Stimulated activated CD4-positive, alpha-beta T cell treated with anti-CD3 and anti-CD28 coated beads, Interleukin-1b, Interleukin-23, amount 100 ng/mL, for 1 hour (primary cell): ENCODE results near the gene ZNF213.
"Not testable (repeated sequence)": the region's sequence is repeated elsewhere in the genome, so short reads cannot be mapped to it uniquely, and the experiment has no call there.

ENCODE experiments used
- DNase-seq, 2 donors: peaks; one replicate each; pipeline ENCODE4 v3.0.0-alpha.2; 2020; ENCODE audit warnings: low read depth in 2 of 2

The ZNF213 gene

DNA sequence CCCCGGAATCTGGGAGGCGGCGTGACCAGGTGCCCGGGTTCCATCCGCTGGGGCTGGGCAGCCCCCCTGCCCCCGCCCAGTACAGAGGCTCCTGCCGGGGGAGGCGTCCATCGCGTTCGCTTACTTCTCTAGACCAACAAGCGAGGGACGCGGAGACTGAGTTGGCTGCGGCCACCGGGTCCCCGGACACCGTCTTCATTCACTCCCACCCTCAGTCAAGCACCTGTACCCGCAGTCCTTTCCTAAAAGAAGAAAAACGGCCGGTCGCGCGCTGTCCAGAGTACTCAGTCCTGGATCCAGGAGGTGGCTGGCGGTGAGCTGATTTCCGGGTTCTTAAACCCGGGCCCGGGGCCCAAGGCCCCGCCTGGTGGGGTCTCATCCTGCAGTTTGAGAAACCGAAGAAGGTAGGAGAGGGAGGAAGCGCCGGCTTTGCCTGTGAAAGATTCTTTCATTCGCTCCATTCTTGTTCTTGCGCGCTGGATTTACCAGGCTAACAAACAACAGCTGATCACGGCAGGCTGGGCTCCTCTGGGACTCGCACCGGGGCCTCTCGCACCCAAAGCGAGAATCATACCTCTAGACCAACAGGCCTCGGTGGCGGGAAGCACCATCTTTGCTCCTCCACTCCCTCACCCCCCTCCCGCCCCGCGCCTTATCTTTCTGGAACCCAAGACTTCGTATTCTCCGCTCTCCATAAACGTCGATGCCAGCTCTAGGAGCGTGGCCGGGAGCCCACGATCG, 35.8 kb downstream of the ZNF213 start:
- no peak for DNase-seq

GRCh38 chr16:3171181-3171854, 36.5 kb downstream of the ZNF213 start:
- no peak for DNase-seq

DNA sequence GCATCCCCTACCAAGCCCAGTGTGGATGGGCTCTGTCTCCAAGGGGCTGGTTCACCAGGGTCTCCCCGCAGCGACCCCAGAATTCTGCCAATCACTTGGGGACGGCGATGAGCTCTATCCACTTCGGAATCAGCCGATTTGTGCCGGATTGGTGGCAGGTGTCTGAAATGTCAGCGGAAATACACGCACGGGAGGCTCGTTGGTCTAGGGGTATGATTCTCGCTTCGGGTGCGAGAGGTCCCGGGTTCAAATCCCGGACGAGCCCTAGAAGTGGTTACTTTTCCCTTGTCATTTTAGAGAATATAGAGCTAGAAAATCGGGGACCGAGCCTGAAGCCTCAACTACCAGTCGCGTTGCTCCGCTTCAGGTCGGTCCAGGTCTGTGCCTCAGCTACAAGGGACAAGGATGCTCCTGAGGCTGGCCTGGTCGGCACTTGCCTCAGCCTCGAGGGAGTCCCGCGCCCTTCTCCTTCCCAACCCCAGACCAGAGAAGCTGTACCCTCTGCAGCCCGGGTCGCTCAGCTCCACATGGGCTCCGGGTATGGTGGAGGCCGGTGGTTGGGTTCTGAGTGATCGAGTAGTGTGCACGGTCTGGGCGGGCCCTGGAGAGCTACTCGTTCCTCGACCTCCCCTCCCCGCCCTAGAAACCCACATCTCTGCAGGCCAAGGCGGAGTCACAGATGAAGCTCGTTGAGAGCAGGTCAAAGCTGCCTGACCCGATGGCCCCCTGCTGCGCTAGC, 37.2 kb downstream of the ZNF213 start:
- no peak for DNase-seq

GRCh38 chr16:3173892-3174617, 39.2 kb downstream of the ZNF213 start:
- no peak for DNase-seq

GRCh38 chr16:3174618-3175148, 39.9 kb downstream of the ZNF213 start:
- DNase-seq: no peak

- DNase-seq: no peak
These were observed 40.6 kb downstream of the ZNF213 start for GRCh38 chr16:3175157-3176093.

- no peak for DNase-seq
These were observed 44.8 kb downstream of the ZNF213 start for GRCh38 chr16:3179651-3180050.

DNA sequence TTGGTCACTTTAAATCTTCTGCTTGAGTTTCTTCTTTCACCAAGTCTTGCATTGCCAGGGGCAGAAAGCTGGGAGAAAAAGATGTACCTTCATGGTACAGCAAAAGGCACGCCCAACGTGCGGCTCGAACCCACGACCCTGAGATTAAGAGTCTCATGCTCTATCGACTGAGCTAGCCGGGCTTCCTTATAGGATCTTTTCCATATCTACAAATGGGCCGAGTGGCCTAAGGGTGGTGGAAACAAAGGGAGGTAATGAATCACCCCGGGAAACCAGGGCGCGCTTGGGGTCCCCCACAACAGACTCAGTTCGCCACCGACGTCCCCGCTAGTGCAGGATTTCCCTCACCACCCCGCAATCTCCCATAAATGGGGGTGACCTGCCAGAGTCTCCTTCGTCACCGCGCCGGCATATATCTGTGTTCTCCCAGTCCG, 45.6 kb downstream of the ZNF213 start:
- no peak for DNase-seq

GRCh38 chr16:3182293-3182607, 47.4 kb downstream of the ZNF213 start:
- not testable (repeated sequence) for DNase-seq

- no peak for DNase-seq
These were observed 48.0 kb downstream of the ZNF213 start for GRCh38 chr16:3182608-3183444.

- no peak for DNase-seq
These were observed 48.8 kb downstream of the ZNF213 start for GRCh38 chr16:3183445-3184139.

DNA sequence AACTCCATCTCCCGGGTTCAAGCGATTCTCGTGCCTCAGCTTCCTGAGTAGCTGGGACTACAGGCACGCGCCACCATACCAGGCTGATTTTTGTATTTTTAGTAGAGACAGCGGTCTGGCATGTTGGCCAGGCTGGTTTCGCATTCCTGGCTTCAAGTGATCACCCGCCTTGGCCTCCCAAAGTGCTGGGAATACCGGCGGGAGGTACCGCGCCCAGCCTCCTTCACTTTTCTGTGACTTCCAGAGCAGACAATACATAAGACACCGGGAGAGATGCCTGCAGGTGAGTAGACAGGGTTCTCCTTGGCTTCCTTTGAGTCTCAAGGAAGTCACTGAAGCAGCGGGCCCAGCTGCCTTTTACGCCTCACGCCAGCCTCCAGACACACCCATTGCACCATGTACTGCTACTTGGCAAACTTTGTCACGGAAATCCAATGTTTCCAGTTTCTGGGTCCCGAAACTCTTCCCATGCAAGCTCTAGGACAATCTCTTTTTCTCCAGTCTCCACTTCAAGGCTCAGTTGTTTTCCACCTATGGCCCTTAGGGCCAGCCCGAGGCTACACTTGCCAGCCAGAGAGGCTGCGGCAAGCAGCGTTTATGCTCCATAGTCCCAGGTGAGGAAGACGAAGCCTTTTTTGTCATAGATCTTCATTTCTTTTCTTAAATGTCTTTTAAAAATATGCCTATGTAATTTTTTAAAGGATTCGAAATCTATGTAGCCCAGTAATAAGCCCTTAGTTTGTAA, 52.3 kb downstream of the ZNF213 start:
- no peak for DNase-seq

GRCh38 chr16:3187798-3188674, 53.2 kb downstream of the ZNF213 start, which contains the start of gene OR1F1:
Gene OR1F1, plus strand, starts transcription at chr16:3188204.
- DNase-seq: no peak

DNA sequence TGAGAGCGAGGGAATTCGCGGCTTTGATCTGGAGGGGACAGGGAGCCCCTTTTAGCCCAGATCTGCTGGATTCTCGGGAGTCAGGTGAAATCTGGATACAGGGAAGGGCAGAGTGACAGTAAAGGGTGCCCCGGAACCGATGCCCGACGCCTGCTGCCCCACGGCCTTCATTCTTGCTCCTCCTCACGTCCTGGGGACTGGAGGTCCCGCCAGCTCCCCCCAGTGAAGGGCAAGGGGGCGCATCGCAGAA, 53.8 kb downstream of the ZNF213 start:
- no peak for DNase-seq

DNA sequence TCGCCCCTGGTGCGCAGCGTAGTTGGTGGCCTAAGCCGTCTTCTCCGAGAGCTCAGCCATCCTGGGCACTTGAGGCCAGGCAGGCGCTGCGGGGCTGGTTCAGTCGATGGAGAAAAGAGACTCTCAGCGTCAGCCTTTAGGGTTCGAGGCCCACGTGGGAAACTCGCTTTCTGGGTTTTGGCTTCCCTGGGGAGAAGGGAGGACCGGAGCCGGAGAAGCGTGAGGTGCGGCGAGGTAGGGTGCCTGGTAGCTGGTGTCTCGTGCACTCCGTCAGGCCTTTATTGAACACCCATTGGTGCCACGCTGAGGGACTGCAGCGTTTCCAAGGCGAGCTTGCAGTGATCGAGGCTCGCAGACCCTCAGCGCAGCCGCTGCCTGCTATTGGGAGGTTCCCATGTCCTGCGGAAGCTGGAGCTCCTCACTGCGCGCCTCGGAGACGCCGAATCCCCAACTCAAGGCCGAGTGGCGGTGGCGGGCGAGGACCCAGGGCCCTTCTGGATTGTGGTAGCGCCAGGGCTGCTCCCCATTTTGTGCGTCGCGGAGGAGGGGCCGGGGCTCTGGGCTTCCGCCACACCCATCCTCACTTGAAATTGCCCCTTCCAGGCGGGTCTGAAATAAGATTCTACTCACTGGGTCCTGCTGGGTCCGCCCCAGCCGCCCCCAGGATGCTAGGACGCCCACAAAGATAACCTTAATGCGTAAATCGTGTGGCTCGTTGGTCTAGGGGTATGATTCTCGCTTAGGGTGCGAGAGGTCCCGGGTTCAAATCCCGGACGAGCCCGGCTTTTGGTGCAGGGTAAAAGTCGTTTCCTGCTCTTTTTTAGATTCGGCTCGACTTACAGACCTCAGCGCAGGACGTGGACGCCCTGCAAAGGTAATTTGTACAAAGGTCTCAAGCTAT, 54.3 kb downstream of the ZNF213 start:
- DNase-seq: no peak

DNA sequence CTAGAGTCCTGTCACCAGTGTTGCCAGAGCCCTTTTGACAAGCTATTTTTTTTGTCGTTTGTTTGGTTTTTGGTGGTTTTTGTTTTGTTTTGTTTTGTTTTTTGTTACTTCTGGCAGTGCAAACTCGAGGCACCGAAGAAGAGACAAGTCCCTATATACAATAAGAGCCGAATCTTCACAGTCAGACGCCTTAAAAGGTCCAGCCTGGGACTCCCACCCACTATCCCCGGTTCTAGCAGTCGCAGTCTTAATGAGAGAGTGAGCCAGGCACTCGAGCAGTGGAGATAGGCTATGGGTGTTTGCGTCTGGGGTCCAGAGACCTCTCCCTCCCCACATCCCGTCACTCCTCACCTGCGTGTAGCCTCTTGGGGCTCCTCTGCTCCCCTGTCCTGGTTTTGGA, 55.0 kb downstream of the ZNF213 start:
- no peak for DNase-seq

DNA sequence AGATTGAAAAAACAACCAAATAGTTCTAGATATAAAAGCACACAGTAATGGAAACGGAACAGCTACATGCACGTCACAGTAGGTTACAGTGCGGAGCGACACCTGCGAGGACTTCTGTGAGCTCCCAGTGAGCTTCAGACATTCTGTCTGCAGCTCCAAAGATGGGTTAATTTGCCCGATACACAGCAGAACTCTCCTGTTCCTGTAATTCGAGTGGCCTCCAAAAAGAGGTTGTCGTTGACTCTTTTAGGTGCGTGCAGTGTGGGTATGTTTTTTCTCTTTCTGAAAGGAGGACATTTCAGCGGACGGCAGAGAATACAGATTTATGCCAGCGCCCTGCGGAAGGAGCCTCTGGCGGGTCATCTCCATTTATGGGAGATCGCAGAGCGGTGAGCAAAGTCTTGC, 56.1 kb downstream of the ZNF213 start:
- no peak for DNase-seq
